GM21515 (cell line): ENCODE results near the gene PINLYP.
"Not testable (repeated sequence)": the region's sequence is repeated elsewhere in the genome, so short reads cannot be mapped to it uniquely, and the experiment has no call there.

Experiments used
- ATAC-seq: cut with Tn5 transposase; IDR thresholded peaks from one replicate; pipeline ENCODE4 v1.9.1; 2021; ENCODE audit not compliant: unreplicated experiment

PINLYP gene

GRCh38 chr19:43600326-43600725 lies 24.7 kb downstream of the PINLYP start:
- not testable (repeated sequence) for ATAC-seq

DNA sequence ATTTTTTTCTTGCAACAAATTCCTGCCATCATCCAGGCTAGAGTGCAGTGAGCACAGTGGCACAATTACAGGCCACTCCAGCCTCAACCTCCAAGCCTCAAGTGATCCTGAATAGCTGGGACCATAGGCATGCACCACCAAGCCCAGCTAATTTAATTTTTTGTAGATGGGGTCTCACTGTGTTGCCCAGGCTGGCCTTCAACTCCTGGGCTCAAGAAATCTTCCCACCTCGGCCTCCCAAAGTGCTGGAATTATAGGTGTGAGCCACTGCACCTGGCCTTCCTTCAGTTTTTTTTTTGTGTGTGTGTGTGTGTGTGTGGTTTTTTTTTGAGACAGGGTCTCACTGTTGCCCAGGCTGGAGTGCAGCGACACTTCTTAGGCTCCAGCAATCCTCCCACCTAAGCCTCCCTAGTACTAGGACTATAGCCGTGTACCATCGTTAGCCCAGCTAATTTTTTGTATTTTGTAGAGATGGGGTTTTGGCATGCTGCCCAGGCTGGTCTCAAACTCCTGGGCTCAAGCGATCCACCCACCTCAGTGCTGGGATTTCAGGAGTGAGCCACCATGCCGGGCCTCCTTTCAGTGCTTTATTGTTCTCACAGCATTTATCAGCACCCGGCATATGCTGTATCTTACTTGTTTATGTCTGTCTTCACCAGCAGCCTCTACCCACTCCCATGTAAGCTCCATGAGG lies 30.4 kb downstream of the PINLYP start:
- ATAC-seq = no peak

DNA sequence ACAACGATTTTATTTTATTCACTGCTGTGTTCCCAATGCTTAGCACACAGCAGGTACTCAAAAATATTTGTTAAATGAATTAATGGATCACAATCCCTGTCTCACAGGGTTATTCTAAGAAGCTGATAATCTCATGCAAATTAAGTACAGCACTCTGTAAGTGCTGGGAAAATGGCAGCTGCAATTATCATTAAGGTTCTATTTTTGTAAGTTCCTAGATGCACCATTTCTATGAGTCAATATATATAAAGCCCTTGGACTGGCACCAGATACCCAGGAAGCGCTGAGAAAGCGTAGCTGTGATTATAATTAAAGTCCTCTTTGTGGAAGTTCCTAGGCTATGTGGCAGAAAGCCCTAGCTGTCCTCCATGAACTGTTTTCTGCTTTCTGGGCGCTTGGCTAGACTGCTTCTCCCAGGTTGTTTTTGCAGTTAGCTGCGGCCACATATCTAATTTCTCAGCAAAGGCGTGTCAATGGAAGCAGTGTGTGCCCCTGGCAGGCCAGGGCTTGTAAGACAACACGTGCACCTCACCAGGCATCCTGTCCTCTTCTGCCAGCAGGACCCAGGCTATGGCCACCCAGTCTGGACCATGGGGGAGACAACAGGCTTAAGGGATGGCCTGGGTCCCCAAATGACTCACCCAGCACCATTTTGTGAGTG lies 31.1 kb downstream of the PINLYP start:
- ATAC-seq = no peak

DNA sequence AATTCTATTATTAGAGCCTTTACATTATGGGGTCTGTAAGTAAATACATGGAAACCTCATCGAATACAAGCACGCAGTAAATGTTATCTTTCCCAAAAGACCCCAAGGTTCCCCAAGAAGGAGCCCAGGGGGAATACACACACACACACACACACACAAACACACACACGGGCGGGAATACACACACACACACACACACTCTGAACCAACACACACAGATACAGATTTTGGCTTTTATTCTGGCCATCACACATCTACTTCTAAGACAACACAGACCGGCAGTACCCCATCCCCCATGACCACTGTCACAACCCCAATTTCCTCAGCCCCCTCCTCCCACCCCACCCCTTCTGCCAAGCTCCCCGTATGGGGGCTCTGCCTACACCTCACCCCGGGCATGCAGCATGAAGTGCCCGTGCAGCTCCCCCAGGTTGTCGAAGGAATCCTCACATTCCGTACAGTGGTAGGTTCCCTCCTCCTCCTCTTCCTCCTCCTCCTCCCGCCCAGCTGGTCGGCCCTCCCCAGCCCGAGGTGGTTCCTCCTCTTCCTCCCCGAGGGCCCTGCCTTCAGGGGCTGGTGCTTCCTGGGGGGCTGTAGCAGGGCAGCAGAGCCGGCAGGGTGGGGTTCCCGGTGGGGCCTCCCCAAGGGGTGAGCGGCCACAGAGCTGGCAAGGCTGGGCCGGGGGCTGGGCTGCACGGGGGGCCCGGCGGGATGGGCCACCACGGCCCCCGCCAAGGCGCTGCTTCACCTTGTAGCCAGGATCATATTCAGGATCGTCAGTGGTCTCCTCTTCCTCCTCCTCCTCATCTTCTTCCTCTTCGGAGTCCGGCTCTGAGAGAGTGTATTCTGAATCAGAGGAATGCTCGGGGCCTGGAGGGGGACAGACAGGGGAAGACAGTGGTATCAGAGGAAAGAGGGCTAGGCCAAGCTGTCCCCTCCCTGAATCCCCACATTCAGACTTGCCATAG lies 31.9 kb downstream of the PINLYP start:
- no peak for ATAC-seq

DNA sequence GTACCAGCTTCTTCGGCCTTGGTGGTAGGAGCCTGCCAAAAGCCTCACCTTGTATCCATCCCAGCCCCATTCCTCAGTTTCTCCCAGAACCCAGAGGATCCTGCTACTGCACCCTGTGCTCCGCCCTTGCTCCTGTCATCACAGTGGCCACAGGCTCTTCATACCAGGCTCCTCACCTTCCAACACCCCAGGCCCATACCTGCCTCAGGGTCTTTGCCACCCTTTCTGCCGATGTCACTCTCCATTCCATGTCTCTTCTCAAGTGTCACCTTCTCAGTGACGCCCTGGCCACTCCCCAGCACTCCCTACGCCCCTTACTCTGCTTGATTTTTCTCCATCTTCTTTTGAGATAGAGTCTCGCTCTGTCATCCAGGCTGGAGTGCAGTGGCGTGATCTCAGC lies 34.3 kb downstream of the PINLYP start:
- no peak for ATAC-seq

- no peak for ATAC-seq
These were observed 34.9 kb downstream of the PINLYP start for GRCh38 chr19:43610493-43610892.

- ATAC-seq = no peak
These were observed 36.2 kb downstream of the PINLYP start, which contains the start of gene SRRM5 for GRCh38 chr19:43611788-43612187. SRRM5 (plus strand) TSS chr19:43612088; CDS start chr19:43612122, 34 bp downstream.

DNA sequence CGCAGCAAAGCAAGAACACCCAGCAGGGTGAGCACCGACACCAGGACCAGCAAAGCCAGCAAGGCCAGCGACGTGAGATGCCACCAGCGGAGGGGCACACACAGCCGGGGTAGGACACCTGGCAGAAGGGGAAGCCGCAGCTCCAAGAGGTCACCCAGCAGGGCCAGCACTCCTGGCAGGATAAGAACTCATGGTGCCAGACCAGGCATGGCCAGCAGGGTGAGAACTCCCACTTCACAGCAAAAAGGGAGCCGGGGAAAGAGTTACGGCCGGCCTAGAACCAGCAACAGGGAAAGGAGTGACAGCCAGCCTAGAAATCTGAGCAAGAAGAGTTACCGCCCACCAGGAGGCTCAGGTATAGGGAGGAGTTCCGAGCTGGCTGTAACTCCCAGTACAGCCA lies 36.8 kb downstream of the PINLYP start:
- ATAC-seq = no peak

DNA sequence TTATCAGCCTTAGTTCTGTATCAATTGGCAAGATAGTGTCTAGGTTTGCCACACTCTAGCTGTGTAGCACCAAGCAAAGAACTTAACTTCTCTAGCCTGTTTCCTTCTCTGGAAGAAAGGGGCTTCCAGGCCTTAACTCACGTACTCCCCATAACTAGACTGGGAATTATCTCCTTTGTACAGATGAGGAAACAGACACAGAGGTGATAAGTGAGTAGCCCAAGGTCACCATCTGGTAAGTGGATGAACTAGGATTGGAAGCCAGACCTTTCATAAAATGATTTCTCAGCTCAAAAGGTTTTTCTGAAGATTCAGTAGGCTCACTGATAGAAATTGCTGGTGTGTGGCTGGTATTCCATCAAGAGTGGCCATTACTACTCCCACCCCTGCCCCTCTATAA lies 40.7 kb downstream of the PINLYP start:
- no peak for ATAC-seq

GRCh38 chr19:43616954-43617353 lies 41.4 kb downstream of the PINLYP start:
- no peak for ATAC-seq

DNA sequence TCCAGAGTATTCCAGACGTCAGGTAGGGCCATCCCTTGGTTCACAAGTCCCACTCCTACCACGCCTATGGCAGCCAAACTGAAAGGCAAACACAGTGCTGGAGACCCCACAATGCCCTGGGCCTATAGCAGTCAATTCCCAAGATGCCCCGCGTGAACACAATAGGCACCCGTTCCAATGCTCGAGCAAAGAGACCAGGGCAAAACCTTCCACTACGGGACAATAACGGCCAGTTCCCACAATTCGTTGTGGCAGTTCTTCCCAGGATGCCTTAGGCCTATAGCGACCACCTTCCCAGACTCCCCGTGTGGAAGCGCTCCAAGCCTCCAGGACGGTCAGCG lies 43.3 kb downstream of the PINLYP start:
- ATAC-seq = peak; percentile 27

- ATAC-seq = peak; percentile 80
These were observed 43.9 kb downstream of the PINLYP start, which contains the start of gene ZNF428 for GRCh38 chr19:43619262-43620060. ZNF428 (minus strand) TSS chr19:43619629; CDS start chr19:43614304, 5,325 bp downstream.

DNA sequence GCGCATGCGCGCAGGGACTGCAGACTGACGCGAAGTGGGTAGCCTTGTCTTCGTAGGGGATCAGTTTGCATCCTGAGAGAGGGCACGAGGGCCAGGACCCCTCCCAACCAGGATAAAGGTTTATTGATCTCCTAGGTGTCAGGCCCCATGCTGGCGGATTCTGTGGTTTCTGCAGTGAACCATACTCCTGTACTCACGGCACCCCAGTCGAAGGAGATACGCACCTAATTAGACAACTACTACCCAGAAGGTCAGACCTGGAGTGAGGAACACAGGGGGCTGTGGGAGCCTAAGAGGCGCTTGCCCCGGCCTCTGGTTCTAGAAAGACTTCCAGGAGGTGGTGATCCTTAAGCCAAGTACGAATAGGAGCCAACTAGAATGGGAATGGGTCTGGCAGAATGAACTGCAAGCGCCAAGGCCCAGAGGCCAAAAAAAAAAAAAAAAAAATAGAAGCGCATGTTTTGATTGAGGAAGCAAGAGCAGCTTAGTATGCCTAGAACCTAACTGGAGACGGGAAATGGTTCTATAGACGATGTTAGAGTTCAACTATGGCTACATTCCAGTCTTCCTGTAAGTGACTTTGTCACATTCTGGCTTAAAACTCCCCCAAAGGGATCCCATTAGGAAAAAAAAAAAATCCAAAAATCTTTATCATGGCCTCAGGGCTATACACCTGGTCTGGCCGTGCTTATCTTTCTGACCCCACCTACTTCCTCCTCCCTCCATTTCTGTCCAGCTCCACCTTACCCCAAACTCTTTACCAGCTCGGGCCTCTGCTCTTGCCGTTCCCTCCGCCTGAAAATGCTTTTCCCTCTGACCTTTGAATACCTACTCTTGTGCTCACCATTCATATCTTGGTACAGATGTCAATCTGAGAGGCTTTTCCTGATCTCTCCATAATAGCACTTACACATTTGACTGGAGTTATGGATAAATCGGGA lies 44.7 kb downstream of the PINLYP start:
- no peak for ATAC-seq

GRCh38 chr19:43622070-43622469 lies 46.5 kb downstream of the PINLYP start:
- no peak for ATAC-seq

DNA sequence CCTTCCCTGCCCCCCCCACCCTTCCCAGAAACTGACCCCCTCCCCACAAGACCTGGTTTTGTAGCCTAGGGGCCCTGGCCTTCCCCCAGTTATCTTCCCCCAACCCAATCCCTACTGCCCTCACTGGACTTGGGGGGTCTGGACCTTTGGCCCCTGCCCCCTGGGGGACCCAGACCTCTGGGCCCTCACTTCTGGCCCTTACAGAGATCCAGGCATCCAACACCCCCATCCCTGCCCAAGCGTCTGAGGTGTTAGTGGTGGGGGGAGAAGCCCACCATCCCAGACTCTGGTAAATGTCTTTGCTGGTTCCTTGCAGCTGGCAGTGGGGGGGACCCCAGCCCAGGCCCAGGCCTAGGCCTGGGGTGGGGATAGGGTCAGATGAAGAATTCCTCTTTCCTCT lies 47.4 kb downstream of the PINLYP start:
- no peak for ATAC-seq

DNA sequence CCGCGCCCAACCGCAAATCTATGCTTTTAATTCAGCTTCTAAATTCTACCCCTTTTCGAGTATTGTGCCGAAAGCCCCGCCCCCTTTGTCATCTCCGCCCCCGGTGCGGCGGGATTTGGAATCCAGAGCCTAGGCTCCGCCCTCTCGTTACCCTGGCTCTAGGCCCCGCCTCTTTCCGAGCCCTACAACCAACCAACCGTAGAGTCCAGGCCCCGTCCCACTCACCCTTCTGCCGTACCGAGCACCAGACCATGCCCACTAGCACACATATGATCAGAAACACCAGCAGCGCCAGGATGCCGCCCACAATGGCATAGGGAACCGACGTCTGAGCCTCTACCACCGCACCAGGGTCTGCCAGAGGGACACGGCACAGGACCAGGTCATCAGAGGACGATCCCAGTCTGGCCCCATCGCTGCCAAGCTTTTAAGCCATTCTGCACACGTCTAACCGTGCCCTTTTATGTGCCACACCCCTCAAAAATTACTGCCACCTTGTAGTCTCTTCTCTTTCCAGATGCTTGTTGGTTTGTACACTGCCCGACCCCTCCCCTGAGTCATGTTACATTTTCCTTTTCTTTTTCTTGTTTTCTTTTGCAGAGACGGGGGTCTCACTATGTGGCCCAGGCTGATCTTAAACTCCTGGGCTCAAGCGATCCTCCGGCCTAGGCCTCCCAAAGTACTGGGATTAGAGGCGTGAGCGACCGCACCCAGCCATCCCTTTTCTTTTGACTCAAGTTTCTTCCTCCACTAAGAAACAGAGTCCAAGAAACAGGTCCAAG lies 48.5 kb downstream of the PINLYP start:
- no peak for ATAC-seq

DNA sequence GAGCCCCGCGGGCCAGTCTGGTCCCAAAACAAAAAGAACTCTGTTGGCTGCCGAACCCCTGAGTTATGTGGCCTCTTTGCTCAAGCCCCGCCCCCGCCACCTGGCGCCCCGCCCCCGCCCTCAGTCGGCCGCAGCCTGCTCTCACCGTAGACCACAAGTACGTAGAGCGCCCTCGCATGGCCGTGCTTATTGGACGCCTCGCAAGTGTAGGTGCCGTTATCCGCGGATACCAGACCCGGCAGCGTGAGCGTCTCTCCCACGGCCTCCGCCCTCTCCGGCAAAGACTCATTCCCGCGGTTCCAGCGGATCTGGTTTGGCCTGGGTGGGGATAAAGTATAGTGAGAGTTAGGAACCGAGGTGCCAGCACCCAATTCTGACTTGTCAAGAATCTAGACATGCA lies 49.3 kb downstream of the PINLYP start:
- ATAC-seq = no peak

GRCh38 chr19:43625918-43626579 lies 50.4 kb downstream of the PINLYP start:
- no peak for ATAC-seq
